ENCODE measurements around the gene SORCS2.

Gene SORCS2

GRCh38 chr4:7337196-7338058 is 145.1 kb downstream of the SORCS2 start:
- WGBS: 88% methylated on average over 22 of the region's 22 CpGs
- no peak for DNase-seq

GRCh38 chr4:7338059-7338452 is 145.7 kb downstream of the SORCS2 start:
- peaks cover 0 to 20% of the 10 kb centered on the region in 2 experiments for H3K27me3 ChIP-seq (ENCODE audit: control insufficient read depth in 1 of 2, insufficient read depth in 1 of 2, low read length in 2 of 2)
- no peak overlapping the region for H3K18ac ChIP-seq (ENCODE audit: low read depth in 1 of 2, low read length in 2 of 2)
- no peak overlapping the region for H3K4me2 ChIP-seq (ENCODE audit: low read length, poor library complexity, severe bottlenecking)
- H3K23ac ChIP-seq (ENCODE audit: low read length in 2 of 2): no peak overlapping the region
- H2AFZ ChIP-seq (ENCODE audit: low read depth, low read length): no peak overlapping the region
- no peak overlapping the region for H2AK5ac ChIP-seq (ENCODE audit: low read length, severe bottlenecking)
- no peaks in the 10 kb centered on the region for H3K79me1 ChIP-seq (replicated peaks; ENCODE audit: low read length, poor library complexity, severe bottlenecking)
- no peak overlapping the region for H2BK5ac ChIP-seq (ENCODE audit: low read depth, low read length, poor library complexity, severe bottlenecking)
- DNase-seq: no peak
- no peak overlapping the region for H3K9ac ChIP-seq (ENCODE audit: low read length)
- no peak overlapping the region for H2BK120ac ChIP-seq (ENCODE audit: low read depth, low read length)
- no peak overlapping the region for H3K4ac ChIP-seq (ENCODE audit: low read depth in 1 of 2, low read length in 2 of 2)
- no peak overlapping the region for H3K4me3 ChIP-seq (ENCODE audit: insufficient read depth in 1 of 2, low read depth in 1 of 2, low read length in 2 of 2)
- H3K14ac ChIP-seq (ENCODE audit: low read length in 2 of 2): no peak overlapping the region
- no peak overlapping the region for H2BK12ac ChIP-seq (ENCODE audit: low read length in 2 of 2)
- H3K27ac ChIP-seq (ENCODE audit: low read length, poor library complexity, severe bottlenecking): no peak overlapping the region
- WGBS: 88% methylated on average over 5 of the region's 5 CpGs
- H3K9me3 ChIP-seq (ENCODE audit: control insufficient read depth, low read length): no peaks in the 10 kb centered on the region
- H4K8ac ChIP-seq (ENCODE audit: low read length): no peak overlapping the region
- peaks cover 20% of the 10 kb centered on the region for H3K4me1 ChIP-seq (ENCODE audit: control insufficient read depth, insufficient read depth, low read depth, low read length)
- no peak overlapping the region for H2BK15ac ChIP-seq (ENCODE audit: low read depth, poor library complexity, severe bottlenecking)
- H3K36me3 ChIP-seq (ENCODE audit: control insufficient read depth in 1 of 2, insufficient read depth in 2 of 2, low read depth in 1 of 2, low read length in 2 of 2): peaks cover 0 to 9% of the 10 kb centered on the region in 2 experiments
- no peak overlapping the region for H4K91ac ChIP-seq (ENCODE audit: low read length)

More at GRCh38 chr4:7337196-7338058, 145.1 kb downstream of the SORCS2 start:
- H3K4me3 ChIP-seq (ENCODE audit: insufficient read depth in 1 of 2, low read depth in 1 of 2, low read length in 2 of 2): no peak overlapping the region
- H2BK15ac ChIP-seq (ENCODE audit: low read depth, poor library complexity, severe bottlenecking): no peak overlapping the region
- no peak overlapping the region for H2BK120ac ChIP-seq (ENCODE audit: low read depth, low read length)
- H3K27ac ChIP-seq (ENCODE audit: low read length, poor library complexity, severe bottlenecking): no peak overlapping the region
- no peak overlapping the region for H4K8ac ChIP-seq (ENCODE audit: low read length)
- H3K4ac ChIP-seq (ENCODE audit: low read depth in 1 of 2, low read length in 2 of 2): no peak overlapping the region
- H3K4me1 ChIP-seq (ENCODE audit: control insufficient read depth, insufficient read depth, low read depth, low read length): peaks cover 24% of the 10 kb centered on the region
- H3K14ac ChIP-seq (ENCODE audit: low read length in 2 of 2): no peak overlapping the region
- H3K9ac ChIP-seq (ENCODE audit: low read length): no peak overlapping the region
- H3K9me3 ChIP-seq (ENCODE audit: control insufficient read depth, low read length): no peaks in the 10 kb centered on the region
- H2AFZ ChIP-seq (ENCODE audit: low read depth, low read length): no peak overlapping the region
- no peak overlapping the region for H3K18ac ChIP-seq (ENCODE audit: low read depth in 1 of 2, low read length in 2 of 2)
- H3K36me3 ChIP-seq (ENCODE audit: control insufficient read depth in 1 of 2, insufficient read depth in 2 of 2, low read depth in 1 of 2, low read length in 2 of 2): peaks cover 0 to 9% of the 10 kb centered on the region in 2 experiments
- no peak overlapping the region for H2AK5ac ChIP-seq (ENCODE audit: low read length, severe bottlenecking)
- no peaks in the 10 kb centered on the region for H3K79me1 ChIP-seq (replicated peaks; ENCODE audit: low read length, poor library complexity, severe bottlenecking)
- H3K27me3 ChIP-seq (ENCODE audit: control insufficient read depth in 1 of 2, insufficient read depth in 1 of 2, low read length in 2 of 2): peaks cover 0 to 26% of the 10 kb centered on the region in 2 experiments
- no peak overlapping the region for H2BK5ac ChIP-seq (ENCODE audit: low read depth, low read length, poor library complexity, severe bottlenecking)
- H3K4me2 ChIP-seq (ENCODE audit: low read length, poor library complexity, severe bottlenecking): no peak overlapping the region
- no peak overlapping the region for H3K23ac ChIP-seq (ENCODE audit: low read length in 2 of 2)
- no peak overlapping the region for H4K91ac ChIP-seq (ENCODE audit: low read length)
- H2BK12ac ChIP-seq (ENCODE audit: low read length in 2 of 2): no peak overlapping the region

- 89% methylated on average over 19 of the region's 19 CpGs for WGBS
- Histone ChIP-seq H3K9me3 (ENCODE audit: control insufficient read depth, low read length) (no peaks in the 10 kb centered on the region), H3K36me3 (ENCODE audit: control insufficient read depth in 1 of 2, insufficient read depth in 2 of 2, low read depth in 1 of 2, low read length in 2 of 2) (peaks cover 0 to 9% of the 10 kb centered on the region in 2 experiments), H3K4ac (ENCODE audit: low read depth in 1 of 2, low read length in 2 of 2) (no peak overlapping the region), H2BK5ac (ENCODE audit: low read depth, low read length, poor library complexity, severe bottlenecking) (no peak overlapping the region), H3K4me1 (ENCODE audit: control insufficient read depth, insufficient read depth, low read depth, low read length) (peaks cover 11% of the 10 kb centered on the region), H2BK15ac (ENCODE audit: low read depth, poor library complexity, severe bottlenecking) (no peak overlapping the region), H3K79me1 (replicated peaks; ENCODE audit: low read length, poor library complexity, severe bottlenecking) (no peaks in the 10 kb centered on the region), H2AFZ (ENCODE audit: low read depth, low read length) (no peak overlapping the region), H2AK5ac (ENCODE audit: low read length, severe bottlenecking) (no peak overlapping the region), H3K27ac (ENCODE audit: low read length, poor library complexity, severe bottlenecking) (no peak overlapping the region), H3K27me3 (ENCODE audit: control insufficient read depth in 1 of 2, insufficient read depth in 1 of 2, low read length in 2 of 2) (peaks cover 0 to 19% of the 10 kb centered on the region in 2 experiments), H3K4me2 (ENCODE audit: low read length, poor library complexity, severe bottlenecking) (no peak overlapping the region), H2BK120ac (ENCODE audit: low read depth, low read length) (no peak overlapping the region), H3K18ac (ENCODE audit: low read depth in 1 of 2, low read length in 2 of 2) (no peak overlapping the region), H4K91ac (ENCODE audit: low read length) (no peak overlapping the region), H3K14ac (ENCODE audit: low read length in 2 of 2) (no peak overlapping the region), H4K8ac (ENCODE audit: low read length) (no peak overlapping the region), H3K23ac (ENCODE audit: low read length in 2 of 2) (no peak overlapping the region), H2BK12ac (ENCODE audit: low read length in 2 of 2) (no peak overlapping the region), H3K4me3 (ENCODE audit: insufficient read depth in 1 of 2, low read depth in 1 of 2, low read length in 2 of 2) (no peak overlapping the region), H3K9ac (ENCODE audit: low read length) (no peak overlapping the region)
- DNase-seq: no peak
These were observed 146.7 kb downstream of the SORCS2 start for GRCh38 chr4:7338876-7339623.

All from mesenchymal stem cell (in vitro differentiated cells and primary cell).